Left hindlimb (tissue), 1 donor: ENCODE measurements around the gene CELSR2.

Experiments
- DNase-seq: peaks from one replicate; pipeline ENCODE4 v3.0.0-alpha.2; 2018

The CELSR2 gene

GRCh38 chr1:109229531-109230127, 19.7 kb upstream of the CELSR2 start:
- DNase-seq = no peak

- no peak for DNase-seq
Measured at GRCh38 chr1:109231066-109231465, 18.3 kb upstream of the CELSR2 start.

GRCh38 chr1:109235137-109235536, 14.2 kb upstream of the CELSR2 start:
- no peak for DNase-seq

GRCh38 chr1:109237512-109237911, 11.8 kb upstream of the CELSR2 start:
- no peak for DNase-seq

DNA sequence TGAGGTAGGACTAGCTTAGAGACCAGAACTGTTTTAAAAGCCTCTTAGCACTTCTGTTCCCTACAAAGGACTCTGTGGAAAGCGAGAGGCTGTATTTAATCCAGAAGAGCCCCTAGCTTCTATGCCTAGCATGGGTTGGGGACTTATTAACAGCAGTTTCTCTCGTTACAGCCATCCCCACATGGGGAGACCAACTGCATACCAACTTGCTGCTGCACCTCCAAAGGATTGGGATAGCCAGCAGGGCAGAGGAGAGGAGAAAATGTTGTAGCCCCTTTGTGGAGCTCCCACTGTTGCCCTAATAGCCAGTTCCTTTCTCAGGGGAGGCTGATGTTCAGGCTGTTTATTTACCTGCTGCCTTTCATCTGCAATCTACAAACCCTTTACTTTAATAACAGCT, 11.0 kb upstream of the CELSR2 start:
- no peak for DNase-seq

- DNase-seq = no peak
Measured at GRCh38 chr1:109239047-109239408, 10.3 kb upstream of the CELSR2 start.

- no peak for DNase-seq
Measured at GRCh38 chr1:109239409-109240068, 9.8 kb upstream of the CELSR2 start.

DNA sequence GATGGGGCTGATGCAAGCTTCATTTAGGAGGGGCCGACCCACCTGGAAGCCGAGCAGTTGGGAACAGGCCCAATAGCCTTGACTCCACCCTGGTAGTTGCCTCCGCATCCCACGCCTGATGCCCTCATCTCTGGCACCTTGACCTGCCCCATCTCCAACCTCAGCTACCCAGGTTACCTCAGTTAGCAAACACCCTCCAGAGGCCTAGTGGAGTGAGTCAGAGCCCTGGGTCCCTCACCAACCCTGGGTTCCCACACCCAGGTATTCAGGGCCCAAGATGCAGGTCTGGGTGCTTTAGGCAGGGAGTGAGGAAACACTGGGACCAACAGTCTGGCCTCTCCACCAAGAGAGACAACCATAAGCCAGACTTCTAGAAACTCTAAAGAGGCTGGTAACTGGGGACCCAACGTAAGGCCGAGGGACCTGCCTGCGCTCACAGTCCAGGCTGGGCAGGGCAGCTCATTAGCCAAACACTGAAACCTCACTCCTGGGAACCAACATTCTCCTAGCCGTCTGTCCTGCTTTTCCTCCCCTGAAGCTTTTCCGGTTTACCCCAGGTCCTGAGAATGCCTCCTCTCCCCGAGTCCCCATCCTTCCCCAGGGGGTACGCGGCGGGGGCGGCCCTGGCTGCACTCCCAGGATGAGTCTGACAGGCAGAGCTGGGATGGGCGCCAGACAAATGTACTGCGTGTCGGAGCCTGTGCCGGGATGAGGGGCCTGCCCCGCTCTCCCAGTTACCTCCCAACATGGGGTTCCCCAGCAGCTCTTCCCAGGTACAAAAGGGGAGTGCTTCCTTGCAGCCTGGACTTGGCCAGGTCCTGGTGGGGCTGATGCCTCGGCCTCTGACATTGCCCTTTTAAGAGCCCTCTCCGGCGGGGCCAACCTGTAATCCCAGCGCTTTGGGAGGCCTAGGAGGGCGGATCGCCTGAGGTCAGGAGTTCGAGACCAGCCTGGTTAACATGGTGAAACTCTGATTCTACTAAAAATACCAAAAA, 8.9 kb upstream of the CELSR2 start:
- peak; percentile 81 for DNase-seq

GRCh38 chr1:109241344-109241743, 8.0 kb upstream of the CELSR2 start:
- DNase-seq = no peak

GRCh38 chr1:109241841-109242345, 7.4 kb upstream of the CELSR2 start:
- DNase-seq = no peak

DNA sequence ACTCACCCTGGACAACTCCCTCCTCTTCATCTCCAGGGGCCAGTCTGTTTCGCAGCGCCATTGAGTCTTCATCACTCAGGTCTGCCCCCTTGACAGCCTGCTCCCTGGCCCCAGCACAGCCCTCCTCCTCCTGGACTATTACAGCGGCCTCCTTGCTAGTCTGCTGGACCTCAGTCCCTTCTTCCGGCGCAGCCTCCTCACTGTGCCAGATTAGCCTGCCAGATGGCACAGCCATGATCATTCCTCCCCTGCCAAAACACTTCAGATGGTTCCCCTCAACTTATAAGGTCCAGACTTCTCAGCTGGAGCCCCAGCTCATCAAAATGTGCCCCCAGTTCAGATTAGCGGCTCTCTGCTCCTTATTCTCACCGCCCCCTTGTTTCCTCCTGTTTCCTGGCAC, 7.0 kb upstream of the CELSR2 start:
- DNase-seq = no peak

- no peak for DNase-seq
Measured at GRCh38 chr1:109243221-109243620, 6.1 kb upstream of the CELSR2 start.

DNA sequence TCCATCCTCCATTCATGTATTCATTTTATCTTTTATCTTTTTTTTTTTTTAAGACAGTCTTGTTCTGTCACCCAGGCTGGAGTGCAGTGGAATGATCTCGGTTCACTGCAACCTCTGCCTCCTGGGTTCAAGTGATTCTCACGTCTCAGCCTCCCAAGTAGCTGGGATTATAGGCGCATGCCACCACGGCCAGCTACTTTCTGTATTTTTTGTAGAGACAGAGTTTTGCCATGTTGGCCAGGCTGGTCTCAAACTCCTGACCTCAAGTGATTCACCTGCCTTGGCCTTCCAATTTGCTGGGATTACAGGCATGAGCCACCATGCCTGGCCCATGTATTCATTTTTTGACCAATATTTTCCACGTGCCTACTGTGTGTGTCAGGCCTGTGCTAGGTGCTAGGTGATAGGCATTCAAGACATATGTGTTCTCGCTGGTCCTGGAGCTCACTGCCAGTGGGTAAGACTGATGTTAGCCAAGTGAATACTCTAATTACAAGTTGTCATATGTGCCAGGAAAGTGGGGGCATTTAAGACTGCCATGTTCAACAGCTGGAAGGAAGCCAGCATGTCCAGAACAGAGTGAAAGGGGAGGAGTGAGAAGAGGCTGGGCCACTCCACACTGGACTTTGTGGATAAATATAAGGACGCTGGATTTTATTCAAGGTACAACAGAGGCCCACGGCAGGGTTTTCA, 5.3 kb upstream of the CELSR2 start:
- no peak for DNase-seq

DNA sequence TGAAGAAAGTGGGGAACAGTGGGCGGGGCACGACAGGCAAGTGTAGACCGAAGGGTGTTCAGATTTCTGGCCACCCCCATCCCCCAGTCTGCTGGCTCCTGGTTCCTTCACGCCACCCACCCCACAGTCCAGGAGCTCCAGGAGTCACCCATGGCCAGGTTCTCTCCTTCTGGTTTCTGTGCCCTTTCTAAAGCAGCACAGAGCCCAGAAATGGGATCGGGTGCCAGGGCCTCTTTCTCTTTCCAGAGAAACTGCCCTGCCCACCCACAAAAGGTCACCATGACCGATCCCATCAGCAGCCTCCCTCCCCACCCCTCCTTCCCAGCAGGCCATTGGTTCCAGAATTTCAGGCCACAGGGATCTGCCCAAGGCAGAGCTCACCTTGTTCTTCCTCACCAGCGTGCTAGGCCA, 3.2 kb upstream of the CELSR2 start:
- no peak for DNase-seq

DNA sequence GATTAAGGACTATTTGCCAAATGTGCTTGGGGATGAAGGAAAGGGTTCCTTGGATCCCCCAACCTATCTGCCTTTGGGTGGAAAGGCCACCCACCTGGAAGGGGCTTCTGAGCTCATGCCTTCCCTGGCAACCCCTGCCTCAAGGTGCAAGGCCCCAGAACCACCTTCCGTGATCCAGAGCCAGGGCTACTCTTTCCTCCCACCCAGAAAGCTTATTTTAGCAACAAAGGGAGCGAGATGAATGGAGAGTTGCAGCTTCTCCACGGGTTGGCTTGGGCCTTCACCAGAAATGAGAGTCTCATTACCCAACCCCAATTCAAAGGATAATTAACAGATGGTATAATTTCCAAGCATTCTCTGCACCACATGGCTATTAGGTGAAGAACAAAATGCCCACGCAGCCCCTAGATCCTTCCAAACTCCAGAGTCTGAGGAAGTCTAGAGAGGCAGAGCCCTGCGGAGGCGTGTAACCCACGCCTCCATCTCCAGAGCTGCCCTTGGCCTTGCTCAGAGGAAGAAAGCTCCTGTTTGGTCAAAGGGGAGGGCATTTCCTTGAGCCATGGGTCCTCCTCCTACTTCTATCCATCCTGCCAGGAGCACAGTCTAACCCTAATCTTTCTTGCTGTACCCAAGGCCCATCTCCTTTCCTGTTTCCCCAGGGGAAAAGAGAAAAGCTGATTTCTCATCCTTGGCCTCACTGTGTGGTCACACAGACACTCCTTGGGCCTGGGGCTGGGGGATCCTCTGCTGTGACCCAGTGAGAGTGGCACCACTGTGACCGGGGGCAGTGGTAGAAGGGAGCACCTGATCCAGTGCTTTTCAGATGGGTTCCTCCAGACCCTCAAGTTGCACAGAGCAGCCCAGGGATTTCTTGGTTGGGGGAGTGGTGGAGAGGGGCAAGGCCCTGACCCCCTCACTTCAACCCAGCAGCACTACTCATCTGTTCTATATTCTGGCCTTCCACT, 1.7 kb upstream of the CELSR2 start:
- DNase-seq = no peak

DNA sequence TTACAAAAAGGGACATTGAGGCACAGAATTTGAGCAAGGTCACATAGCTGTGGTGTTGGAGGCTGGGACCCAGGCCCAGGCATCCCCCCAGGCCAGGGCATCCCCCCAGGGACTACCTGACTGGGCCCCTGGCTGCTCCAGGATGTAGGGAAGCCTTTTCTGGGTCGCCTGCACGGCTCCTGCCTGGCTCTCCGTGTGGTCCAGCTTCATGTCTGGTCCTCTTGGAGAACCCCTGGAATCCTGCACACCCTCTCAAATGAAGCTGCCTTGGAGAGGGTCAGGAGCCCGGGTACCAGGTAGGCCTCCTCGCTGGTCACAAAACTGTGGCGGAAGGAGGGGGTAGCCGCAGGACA, 919 bp upstream of the CELSR2 start:
- DNase-seq = no peak

GRCh38 chr1:109249654-109250401, 489 bp downstream of the CELSR2 start:
- no peak for DNase-seq

DNA sequence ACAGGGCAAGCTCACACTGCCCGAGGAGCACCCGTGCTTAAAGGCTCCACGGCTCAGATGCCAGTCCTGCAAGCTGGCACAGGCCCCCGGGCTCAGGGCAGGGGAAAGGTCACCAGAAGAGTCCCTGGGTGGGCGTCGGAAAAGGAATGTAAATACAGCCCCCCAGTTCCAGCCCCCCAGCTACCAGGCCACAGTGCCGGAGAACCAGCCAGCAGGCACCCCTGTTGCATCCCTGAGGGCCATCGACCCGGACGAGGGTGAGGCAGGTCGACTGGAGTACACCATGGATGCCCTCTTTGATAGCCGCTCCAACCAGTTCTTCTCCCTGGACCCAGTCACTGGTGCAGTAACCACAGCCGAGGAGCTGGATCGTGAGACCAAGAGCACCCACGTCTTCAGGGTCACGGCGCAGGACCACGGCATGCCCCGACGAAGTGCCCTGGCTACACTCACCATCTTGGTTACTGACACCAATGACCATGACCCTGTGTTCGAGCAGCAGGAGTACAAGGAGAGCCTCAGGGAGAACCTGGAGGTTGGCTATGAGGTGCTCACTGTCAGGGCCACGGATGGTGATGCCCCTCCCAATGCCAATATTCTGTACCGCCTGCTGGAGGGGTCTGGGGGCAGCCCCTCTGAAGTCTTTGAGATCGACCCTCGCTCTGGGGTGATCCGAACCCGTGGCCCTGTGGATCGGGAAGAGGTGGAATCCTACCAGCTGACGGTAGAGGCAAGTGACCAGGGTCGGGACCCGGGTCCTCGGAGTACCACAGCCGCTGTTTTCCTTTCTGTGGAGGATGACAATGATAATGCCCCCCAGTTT, 1.3 kb downstream of the CELSR2 start:
- no peak for DNase-seq

GRCh38 chr1:109251277-109252166, 2.2 kb downstream of the CELSR2 start:
- no peak for DNase-seq
